ENCODE results near the gene AFF2.

AFF2 gene

DNA sequence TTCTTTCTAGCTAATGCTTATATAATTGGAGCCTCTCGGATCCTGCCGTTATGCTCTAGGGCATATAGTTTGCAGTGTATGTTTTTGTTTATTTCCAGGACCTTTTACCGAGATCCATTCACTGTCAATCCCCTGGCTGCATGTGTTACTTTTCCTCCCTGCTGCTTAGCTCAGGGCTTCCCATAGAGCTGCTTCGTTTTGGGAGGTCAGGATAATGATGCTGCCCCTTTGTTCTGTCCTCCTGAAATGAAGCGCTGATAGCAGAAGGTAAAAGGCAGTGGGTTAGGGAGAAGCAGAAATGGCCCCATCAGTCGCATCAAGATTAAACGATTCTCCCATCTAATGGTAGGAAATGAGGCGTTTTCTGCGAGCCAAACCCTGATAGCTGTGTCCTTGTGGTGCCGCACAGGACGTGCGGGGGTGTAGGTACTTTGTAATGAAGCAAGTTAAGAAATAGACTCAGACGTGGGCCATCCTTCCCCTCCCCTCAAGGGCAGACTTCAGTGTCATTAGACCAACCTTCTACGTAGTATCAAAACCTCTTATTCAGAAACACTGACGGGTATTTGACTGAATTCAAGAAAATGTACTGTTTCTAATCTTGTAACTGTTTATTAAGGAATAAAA is 37.3 kb downstream of the AFF2 start:
- DNase-seq = no peak

GRCh38 chrX:148538582-148538981 is 38.2 kb downstream of the AFF2 start:
- DNase-seq = no peak

DNA sequence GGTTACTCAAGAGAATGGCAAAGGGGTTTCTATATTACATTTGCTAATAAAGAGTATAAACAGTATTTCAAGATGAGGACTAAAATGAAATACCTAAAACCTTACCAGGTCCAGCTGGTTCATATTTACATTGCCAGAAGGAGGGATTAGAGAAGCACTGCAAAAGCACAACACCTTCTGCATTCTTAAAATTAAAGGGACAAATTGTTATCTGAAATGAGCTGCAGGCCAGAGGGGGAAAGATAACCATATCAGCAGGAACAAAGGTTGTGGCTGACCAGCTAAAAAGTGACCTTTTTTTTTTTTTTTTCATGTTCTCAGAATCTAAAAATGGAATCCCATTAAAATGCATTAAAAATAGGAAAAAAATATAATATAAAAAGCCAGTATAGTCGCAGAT is 39.7 kb downstream of the AFF2 start:
- no peak for DNase-seq

DNA sequence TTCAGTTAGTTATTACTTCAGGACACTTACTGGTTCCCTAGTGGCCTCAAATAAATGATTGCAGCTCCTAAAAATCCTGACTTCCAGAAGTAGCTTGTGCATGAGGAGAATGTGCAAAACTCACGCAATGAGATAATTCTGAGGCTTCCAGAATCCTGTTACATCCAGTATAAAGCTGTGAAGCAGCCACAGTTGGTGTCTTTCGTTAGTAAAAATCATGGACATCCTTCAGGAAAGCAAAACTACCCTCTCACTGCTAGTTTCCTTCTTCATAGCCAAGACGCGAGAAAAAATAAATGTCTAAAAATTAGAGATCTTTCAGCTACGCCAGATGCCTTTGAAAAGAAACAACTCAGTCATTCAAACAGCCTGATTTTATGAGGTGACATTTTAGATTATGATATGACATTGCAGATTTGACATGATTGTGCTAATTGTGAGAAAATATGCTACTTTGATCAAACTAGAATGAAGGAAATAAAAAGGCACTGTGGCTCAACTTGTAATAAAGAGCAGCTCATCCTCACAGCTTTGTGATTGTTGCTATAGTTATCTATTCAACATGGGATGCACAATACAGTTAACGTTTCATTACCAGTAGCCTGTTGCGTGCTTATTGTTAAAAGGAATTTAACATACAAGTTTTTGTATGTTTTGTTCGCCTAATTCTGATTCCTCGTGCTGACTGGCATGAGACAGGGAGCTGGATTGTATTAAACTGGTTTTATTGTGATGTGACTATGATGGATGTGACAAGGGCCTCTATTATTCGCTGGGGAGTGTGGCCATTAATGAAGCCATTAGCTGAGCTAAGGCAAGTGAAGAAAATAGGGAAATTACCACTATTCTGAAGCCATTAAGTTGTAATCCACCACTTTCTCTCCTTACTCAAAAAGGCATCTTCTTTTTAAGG is 40.5 kb downstream of the AFF2 start:
- no peak for DNase-seq

DNA sequence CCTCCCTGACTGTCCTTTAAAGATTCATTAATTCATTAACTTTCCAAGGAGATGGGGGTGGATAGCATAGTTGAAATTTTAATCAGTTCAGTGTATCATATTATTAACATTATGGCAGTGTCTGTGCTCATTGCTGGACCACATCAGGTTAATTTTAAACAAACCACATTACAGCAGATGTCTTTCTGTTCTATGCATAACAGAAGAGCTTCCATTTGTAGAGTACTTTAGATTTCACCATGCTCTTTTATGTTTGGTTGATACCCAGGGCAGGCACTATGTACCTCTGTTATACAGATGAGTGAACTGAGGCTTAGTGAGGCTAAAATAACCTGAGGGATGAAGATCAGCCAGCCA is 41.1 kb downstream of the AFF2 start:
- no peak for DNase-seq

DNA sequence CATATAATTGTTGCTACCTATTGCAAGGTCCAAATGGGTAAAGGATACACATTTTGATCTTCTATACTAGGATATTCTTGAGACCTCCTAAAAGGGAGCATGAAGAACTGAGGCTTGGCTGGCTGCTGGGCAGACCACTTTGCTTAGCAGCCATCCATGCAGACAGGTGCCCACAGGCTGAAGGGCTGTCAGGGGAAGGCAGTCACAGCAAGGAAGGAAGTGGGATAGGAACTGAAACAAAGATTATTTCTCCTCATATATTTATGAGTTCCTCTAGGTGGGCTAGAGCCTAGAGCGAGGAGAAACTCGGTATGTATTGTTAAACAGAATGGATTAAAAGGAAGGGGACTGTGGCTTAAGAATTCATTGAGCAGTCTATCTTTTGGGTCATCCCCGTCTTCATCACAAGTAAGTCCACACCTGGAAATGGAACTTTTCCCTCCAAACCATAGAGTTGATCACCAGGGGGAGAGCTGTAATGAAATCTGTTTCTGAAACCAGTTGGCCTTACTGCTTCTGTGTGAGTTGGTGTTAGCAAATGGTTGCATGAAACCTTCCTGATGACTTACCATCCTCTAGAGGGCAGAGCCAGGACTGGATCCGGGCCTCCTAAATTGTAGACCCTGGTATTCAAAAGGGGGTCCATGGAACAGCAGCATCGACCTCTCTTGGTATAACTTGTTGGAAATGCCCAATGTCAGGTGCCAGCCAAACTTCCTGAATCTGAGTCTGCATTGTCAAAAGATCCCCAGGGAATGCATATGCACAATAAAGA is 42.3 kb downstream of the AFF2 start:
- no peak for DNase-seq

DNA sequence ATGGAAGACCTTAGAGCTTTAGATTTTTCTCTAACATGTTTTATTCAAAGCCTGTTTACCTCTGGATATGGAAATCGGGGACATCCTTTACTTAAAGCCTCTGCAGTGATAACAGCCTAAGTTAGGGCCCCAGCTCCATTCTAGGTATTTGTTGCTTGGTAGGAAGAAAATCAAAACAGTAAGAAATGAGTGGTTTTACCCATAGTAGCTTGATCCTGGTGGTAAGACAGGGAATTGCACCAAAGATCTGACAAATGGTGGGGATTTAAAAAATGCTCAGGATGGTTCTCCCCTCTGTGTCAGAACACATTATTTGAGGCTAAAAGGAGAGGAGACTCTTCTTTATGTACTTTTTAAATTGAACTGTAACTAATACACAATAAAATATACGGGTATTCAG is 52.4 kb downstream of the AFF2 start:
- no peak for DNase-seq

GRCh38 chrX:148555101-148555500 is 54.7 kb downstream of the AFF2 start:
- DNase-seq = no peak

- DNase-seq = no peak
Observed at GRCh38 chrX:148555571-148556243, 55.3 kb downstream of the AFF2 start.

- no peak for DNase-seq
Observed at GRCh38 chrX:148556498-148556897, 56.1 kb downstream of the AFF2 start.

GRCh38 chrX:148562846-148563245 is 62.4 kb downstream of the AFF2 start:
- DNase-seq = no peak

DNA sequence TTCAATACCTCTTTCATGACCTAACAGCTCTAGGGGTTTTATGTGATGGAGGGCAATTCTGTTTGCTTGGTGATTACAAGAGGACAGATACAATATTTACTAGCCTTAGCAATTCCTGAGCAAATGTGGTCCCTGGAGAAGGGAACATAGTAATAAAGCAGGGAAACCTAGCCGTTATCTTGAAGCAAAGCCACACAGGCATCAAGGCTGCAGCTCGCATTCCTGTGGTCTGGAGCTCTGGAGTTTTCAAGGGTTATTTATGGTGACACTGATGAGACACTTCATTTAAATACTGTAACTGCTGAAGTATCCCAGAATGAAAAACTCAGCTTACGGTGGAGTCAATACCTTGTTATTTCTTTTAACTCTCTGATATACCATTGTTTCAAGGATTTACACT is 66.8 kb downstream of the AFF2 start:
- DNase-seq = peak; percentile 0

DNA sequence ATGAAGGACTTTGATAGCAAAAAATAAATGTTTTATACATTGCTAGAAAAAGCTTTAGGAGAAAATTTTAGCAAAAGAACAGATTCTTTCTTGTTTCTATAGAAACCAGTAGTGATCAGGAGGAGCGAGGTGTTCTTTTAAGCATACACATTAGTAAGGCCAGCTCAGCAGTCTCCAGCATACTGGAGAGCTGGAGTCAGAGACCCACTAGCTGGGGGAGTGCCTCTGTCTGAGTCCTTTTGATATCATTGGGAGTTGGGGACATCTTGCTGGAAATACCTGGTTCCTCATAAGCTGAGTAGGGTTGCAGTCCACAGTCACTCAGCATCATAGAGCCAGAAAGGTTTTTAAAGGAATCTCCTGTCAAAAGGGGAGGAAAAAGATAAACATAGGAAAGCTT is 67.4 kb downstream of the AFF2 start:
- no peak for DNase-seq

- DNase-seq = no peak
Observed at GRCh38 chrX:148568763-148569162, 68.3 kb downstream of the AFF2 start.

- no peak for DNase-seq
Observed at GRCh38 chrX:148572337-148572736, 71.9 kb downstream of the AFF2 start.

- DNase-seq = no peak
Observed at GRCh38 chrX:148573119-148573518, 72.7 kb downstream of the AFF2 start.

GRCh38 chrX:148574237-148574973 is 74.0 kb downstream of the AFF2 start:
- no peak for DNase-seq

DNA sequence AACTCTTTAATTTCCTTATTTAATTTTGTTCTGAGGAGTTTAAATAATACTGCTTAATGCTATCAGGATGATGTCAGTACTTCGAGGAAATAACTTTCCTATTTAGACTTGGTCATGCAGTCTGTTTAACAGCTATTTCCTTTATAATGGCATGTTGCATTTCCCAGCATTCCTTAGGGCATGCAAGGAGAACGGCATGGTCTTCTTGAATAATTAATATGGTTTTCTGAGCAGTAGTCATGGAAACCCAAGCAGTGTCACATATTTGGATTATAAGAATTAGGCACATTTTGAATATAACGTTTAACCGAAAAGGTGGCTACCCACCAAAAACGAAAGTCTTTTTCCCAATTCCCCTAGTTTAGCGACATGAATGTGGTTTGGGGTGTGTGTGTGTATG is 76.0 kb downstream of the AFF2 start:
- no peak for DNase-seq

GRCh38 chrX:148577741-148578140 is 77.3 kb downstream of the AFF2 start:
- DNase-seq = no peak

- DNase-seq = no peak
Observed at GRCh38 chrX:148580016-148580415, 79.6 kb downstream of the AFF2 start.

DNA sequence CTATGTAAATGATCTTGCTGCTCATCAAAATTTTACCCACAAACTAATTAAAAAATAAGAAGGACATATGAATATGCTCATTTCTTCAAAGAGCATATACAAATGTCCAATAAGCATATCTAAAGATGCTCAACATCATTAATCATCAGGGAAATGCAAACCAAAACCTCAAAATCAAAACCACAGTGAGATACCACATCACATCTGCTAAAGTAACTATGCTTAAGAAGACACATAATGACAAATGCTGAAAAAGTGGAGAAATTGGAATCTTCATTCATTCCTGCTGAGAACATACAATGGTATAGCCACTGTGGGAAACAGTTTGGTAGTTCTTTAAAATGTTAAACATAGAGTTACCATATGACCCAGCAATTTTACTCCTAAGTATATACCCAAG is 81.9 kb downstream of the AFF2 start:
- no peak for DNase-seq

DNA sequence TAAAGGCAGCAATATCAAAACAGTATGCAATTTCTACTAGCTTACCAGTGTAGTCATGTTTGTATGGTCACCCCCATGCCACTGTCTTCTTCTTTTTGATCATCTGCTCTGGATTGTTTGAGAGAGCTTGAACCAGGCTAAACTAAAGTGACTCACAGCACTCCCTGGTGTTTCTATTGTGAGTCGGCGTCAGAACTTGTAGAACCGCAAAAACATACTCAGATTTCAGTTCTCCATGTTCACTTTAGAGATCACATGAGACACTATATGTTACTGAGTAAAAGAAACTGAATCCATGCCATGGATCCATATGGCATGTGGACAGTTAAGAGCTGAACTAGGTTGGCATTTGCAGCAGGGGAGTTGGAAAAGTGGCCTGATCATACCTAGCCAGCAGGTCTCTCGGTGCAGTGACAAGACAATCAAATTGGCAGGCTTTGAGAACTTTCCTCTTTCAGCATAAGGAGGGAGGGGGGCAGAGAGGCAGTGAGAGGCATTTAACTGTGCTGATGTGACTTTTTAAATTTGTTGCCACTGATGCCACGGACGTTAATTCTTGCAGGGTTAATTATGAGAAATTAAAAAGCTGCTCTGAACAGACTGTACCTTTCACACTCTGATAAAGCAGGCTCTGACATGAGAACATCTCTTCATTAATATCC is 88.4 kb downstream of the AFF2 start:
- no peak for DNase-seq

Data from T1000 (cell line).